WI38 (cell line): Measurements from ENCODE around the gene ZMIZ1.

Experiments
- H3K4me3 ChIP-seq: 2 replicates; pipeline ENCODE4 v1.5.1; 2011; ENCODE audit warnings: low read depth, mild to moderate bottlenecking, control low read depth, low read length
- TF ChIP-seq, protein P1 (sequence below): IDR thresholded peaks from 2 replicates; pipeline ENCODE4 v1.5.1; 2012; ENCODE audit warnings: low read depth, mild to moderate bottlenecking, control low read depth, low read length

The ZMIZ1 gene

DNA sequence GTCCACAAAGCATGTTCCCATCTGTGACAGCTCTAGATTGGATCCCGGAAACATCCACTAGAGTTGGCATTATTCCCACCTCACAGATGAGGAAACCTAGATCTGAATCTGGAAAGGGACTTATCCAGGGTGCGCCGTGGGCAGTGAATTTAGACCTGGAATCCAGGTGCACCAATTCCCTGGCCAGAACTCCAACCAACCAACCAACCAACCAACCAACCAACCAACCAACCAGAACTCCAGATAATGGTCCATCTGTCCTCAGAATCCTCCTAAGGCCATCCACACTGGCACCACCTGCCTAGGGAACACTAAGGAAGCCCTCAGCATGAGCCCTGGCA, 42.0 kb upstream of the ZMIZ1 start:
- TF ChIP-seq, protein P1, sequence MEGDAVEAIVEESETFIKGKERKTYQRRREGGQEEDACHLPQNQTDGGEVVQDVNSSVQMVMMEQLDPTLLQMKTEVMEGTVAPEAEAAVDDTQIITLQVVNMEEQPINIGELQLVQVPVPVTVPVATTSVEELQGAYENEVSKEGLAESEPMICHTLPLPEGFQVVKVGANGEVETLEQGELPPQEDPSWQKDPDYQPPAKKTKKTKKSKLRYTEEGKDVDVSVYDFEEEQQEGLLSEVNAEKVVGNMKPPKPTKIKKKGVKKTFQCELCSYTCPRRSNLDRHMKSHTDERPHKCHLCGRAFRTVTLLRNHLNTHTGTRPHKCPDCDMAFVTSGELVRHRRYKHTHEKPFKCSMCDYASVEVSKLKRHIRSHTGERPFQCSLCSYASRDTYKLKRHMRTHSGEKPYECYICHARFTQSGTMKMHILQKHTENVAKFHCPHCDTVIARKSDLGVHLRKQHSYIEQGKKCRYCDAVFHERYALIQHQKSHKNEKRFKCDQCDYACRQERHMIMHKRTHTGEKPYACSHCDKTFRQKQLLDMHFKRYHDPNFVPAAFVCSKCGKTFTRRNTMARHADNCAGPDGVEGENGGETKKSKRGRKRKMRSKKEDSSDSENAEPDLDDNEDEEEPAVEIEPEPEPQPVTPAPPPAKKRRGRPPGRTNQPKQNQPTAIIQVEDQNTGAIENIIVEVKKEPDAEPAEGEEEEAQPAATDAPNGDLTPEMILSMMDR = no peak
- no peak overlapping the region for H3K4me3 ChIP-seq

DNA sequence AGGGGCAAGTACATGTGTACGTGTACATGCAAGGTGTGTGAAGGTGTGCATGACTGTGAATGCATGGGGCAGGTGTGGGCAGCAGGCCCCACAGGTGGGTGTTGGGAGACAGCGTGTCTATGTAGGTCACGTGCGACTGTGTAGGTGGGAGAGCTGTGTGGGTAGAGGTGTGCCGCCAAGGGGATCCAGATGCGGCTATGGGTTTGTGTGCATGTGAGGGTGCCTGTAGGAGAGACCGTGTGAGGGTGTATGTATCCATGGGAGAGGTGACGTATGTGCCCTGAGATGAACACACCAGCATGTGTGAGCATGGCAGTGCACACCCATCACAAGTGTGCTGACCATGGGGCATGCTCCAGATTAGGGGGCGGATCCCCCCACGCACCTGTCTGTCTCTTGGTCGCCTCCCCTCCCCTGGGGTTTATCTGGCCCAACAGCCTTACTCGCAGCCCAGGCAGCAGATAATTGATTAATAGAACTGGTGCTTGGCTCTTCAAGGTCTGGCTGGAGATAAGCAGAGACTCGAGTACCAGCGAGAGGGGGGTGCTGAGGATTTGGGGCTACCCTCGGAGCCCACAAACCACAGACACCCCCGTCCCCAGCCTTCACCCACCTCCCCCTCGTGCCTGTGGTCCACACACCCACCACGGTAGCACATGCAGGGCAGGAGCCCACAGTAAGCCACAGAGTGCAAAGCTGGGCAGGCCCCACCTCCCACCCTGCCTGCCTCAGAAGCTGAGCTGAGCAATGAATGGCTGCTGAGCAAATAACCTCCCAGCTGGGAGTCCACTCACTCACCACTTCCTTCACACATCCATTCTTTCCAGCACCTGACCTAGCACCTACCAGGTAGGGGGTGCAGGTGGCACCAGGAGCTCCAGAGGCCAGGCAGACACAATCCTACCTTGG, 41.4 kb upstream of the ZMIZ1 start:
- TF ChIP-seq, protein P1 = no peak
- no peak overlapping the region for H3K4me3 ChIP-seq

DNA sequence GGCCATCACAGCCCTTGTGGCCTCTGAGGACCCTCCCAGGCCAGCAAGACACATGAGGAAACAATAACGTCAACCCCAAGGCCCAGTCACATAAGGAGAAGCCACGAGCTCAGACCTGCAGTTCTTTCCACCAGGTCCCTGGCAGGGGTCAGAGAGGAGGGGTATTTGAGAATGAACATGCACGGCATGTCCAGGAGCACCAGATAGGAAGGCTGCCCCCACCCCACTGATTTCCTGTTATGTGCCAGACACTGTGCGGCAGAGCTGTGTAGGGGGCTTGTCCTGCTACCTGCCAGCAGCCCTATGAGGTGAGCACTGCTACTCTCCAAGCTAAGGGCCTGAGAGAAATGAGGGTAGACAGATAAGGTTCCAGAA, 40.7 kb upstream of the ZMIZ1 start:
- TF ChIP-seq, protein P1 = no peak

DNA sequence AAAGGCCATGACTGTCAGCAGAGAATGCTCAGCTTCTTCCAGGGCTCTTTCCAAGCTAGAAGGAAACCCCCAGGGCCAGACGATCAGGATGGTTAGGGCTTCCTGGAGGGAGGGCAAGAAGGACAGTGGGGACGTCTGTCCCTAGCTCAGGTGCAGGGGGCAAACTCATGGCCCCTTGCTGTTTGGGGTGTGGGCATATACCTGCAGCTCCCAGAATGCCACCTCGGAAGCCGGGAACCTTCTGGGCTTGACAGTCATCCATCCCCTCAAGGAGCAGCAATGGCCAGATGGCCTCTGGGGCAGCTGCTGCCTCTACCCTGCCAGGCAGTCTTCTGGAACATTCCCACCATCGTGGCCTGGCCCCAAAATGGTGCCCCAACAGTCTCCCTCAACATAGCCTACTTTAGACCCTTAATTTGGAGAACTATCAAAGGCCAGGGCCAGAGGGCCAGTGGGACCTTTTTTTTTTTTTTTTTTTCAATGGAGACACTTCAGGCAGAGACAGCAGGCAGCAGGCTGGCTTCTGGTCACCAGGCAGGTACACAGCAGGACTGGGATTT, 40.2 kb upstream of the ZMIZ1 start:
- no peak overlapping the region for H3K4me3 ChIP-seq
- TF ChIP-seq, protein P1 = no peak

More for the DNA sequence above, 40.7 kb upstream of the ZMIZ1 start:
- no peak overlapping the region for H3K4me3 ChIP-seq

DNA sequence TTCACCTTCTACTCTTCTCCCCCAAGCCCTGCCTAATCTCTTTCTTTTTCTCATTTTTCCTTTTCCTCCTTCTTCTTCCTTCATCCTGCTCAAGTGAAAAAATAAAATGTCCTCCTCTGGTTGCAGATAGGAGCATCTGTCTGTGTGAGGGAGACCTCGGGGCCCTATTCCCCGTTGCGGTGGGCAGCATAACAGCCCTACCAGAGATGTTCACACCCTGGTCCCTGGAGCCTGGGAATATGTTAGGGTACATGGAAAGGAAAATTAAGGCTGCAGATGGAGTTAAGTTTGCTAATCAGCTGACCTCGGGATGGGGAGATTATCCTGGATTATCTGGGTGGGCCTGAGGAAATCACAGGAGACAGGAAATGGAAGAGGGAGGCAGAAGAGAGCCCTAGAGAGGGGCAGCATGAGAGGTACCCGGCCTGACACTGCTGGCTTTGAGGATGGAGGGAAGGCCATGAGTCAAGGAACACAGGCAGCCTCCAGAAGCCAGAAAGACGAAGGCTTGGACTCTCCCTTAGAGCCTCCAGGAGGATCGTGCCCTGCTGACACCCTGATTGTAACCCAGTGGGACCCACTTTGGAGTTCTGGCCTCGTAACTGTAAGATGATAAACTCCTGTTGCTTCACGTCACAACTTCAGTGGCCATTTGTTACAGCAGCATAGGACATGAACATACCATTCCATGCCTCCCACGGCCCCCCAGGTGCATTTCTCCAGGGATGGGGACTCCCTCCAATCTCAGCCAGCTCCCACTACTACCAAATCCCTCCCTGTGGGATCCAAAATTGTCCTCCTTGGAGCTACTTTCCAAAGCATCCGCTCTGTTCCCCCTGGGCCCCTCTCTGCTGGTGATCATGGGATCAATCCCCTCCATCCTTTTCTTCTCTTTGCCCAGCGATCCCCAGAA, 39.0 kb upstream of the ZMIZ1 start:
- TF ChIP-seq, protein P1 = no peak
- no peak overlapping the region for H3K4me3 ChIP-seq

DNA sequence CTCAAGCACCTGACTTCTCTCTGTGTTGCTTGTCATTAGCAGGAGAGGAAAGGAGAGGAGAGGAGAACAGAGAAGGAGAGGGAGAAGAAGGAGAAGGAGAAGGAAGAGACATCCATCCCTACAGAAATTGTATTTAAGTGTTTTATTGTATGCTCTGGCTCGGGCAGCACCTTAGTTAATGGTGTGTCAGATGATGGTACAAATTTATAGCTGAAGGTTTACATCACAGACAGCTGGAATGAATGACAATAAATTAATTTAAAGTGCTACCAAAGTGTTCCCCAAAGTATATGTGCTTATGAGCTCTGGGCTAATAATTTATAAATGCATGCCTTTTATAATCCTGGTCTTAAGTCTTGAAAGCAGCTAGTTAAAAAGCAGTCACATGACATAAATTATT, 38.1 kb upstream of the ZMIZ1 start:
- H3K4me3 ChIP-seq = no peak overlapping the region
- TF ChIP-seq, protein P1 = no peak
